MCF 10A (cell line): ENCODE measurements around the gene TUBA4A. TPM values are rescaled to one million over a fixed set of nuclear protein-coding genes. Genes with fewer than 3 reads are reported as not detected.

ENCODE experiments used
- BruUV-seq: library from RNA; stranded (reverse); fragments of 400-500 nt; replicated peaks from 2 replicates; lab custom pipeline; 2021; lab: Mats Ljungman, UMichigan
- CTCF ChIA-PET: fragments of 300-600 bp; sonication (Branson Sonifier 250); formaldehyde crosslinking; extraction: SDS; loops from one replicate; lab custom pipeline; 2021; ENCODE audit warnings: antibody characterized with exemption, inconsistent platforms; lab: Yijun Ruan, JAX
- POLR2A ChIA-PET: fragments of 300-600, 350-650 bp; sonication (Branson Sonifier 250); formaldehyde crosslinking; extraction: SDS; loops from one replicate; lab custom pipeline; 2020; ENCODE audit warnings: antibody characterized with exemption, inconsistent platforms; lab: Yijun Ruan, JAX
- DNase-seq: peaks from one replicate; pipeline ENCODE4 v3.0.0-alpha.2; 2018; ENCODE audit not compliant: unreplicated experiment
- H3K27ac Mint-ChIP-seq: one replicate; pipeline ENCODE4 v1.8.0; 2022; ENCODE audit warnings: mild to moderate bottlenecking, low read depth, mixed read lengths; ENCODE audit not compliant: unreplicated experiment
- H3K27me3 Mint-ChIP-seq: one replicate; pipeline ENCODE4 v1.8.0; 2022; ENCODE audit warnings: mixed read lengths; ENCODE audit not compliant: insufficient read depth, unreplicated experiment
- H3K36me3 Mint-ChIP-seq: one replicate; pipeline ENCODE4 v1.8.0; 2022; ENCODE audit warnings: mild to moderate bottlenecking, moderate library complexity, mixed read lengths; ENCODE audit not compliant: insufficient read depth, unreplicated experiment
- H3K4me1 Mint-ChIP-seq: one replicate; pipeline ENCODE4 v1.8.0; 2022; ENCODE audit warnings: mixed read lengths; ENCODE audit not compliant: insufficient read depth, unreplicated experiment
- H3K4me3 Mint-ChIP-seq: one replicate; pipeline ENCODE4 v1.8.0; 2022; ENCODE audit warnings: mild to moderate bottlenecking, moderate library complexity, mixed read lengths; ENCODE audit not compliant: unreplicated experiment
- H3K9me3 Mint-ChIP-seq: one replicate; pipeline ENCODE4 v1.8.0; 2022; ENCODE audit warnings: mixed read lengths; ENCODE audit not compliant: unreplicated experiment
- CTCF ChIP-seq: fragments of 200-600 bp; IDR thresholded peaks from one replicate; pipeline ENCODE4 v1.8.0; 2022; ENCODE audit warnings: antibody characterized with exemption, mild to moderate bottlenecking; ENCODE audit not compliant: unreplicated experiment
- intact Hi-C: fragments of 100-400 bp; cut with micrococcal nuclease; formaldehyde crosslinking; loops from 2 replicates; pipeline ENCODE4 v1.14.1; 2022
- total RNA-seq: library from RNA; stranded (reverse); gene quantifications from 2 replicates; pipeline ENCODE4 v1.2.3, GENCODE V29; 2022

TUBA4A gene
- total RNA-seq, 1 experiment from 2014 or later, result 80.5 TPM

- H3K4me1 Mint-ChIP-seq, result peaks cover 39% of the 10 kb centered on the region
- H3K27me3 Mint-ChIP-seq, result no peaks in the 10 kb centered on the region
- peak overlapping the region; percentile 19 for H3K27ac Mint-ChIP-seq
- no peak overlapping the region for H3K4me3 Mint-ChIP-seq
- DNase-seq, result no peak
- BruUV-seq, result no TSS peak
- ChIA-PET CTCF (interaction anchor here (0.6 to 17.4 kb wide), 6 partner anchors 9 to 131 kb away, joined by 3 to 445 read pairs (median 6); partner anchors contain the start of genes CNPPD1, DNAJB2 and SLC23A3), POLR2A (interaction anchor here (1.2 to 11.1 kb wide), 4 partner anchors 13 to 114 kb away, joined by 4 to 170 read pairs (median 25); partner anchors contain the start of genes ANKZF1, ATG9A, CNPPD1 and DNAJB2)
- no peaks in the 10 kb centered on the region for H3K9me3 Mint-ChIP-seq
- H3K36me3 Mint-ChIP-seq, result peaks cover 13% of the 10 kb centered on the region
- no peak for TF ChIP-seq CTCF
- intact Hi-C loops, result no loop called here
These were observed 36.9 kb upstream of the TUBA4A start for GRCh38 chr2:219290381-219291171.

- BruUV-seq, result no TSS peak
- CTCF ChIA-PET, result interaction anchor here (0.6 to 17.4 kb wide), 4 partner anchors 9 to 130 kb away, joined by 3 to 445 read pairs (median 5); partner anchors contain the start of gene DNAJB2
- POLR2A ChIA-PET, result interaction anchor here (0.7 to 11.1 kb wide), 11 partner anchors 12 to 135 kb away, joined by 3 to 170 read pairs (median 4); partner anchors contain the start of genes ANKZF1, ATG9A, DNAJB2 and GLB1L
- Mint-ChIP-seq H3K27ac (peak overlapping the region; percentile 76), H3K27me3 (no peaks in the 10 kb centered on the region), H3K36me3 (peaks cover 13% of the 10 kb centered on the region), H3K4me3 (no peak overlapping the region), H3K9me3 (no peaks in the 10 kb centered on the region), H3K4me1 (peaks cover 44% of the 10 kb centered on the region)
- TF ChIP-seq CTCF, result no peak
- intact Hi-C loops, result loop anchor here (1.0 kb wide), 1 partner anchor 10 kb away; the partner anchor contains the start of gene DNAJB2
- DNase-seq, result peak; percentile 92
These were observed 36.0 kb upstream of the TUBA4A start for GRCh38 chr2:219289537-219290361.

- BruUV-seq, result no TSS peak
- peak overlapping the region; percentile 76 for H3K27ac Mint-ChIP-seq
- peaks cover 13% of the 10 kb centered on the region for H3K36me3 Mint-ChIP-seq
- CTCF ChIA-PET, result interaction anchor here (1.3 to 17.4 kb wide), 3 partner anchors 10 to 41 kb away, joined by 3 to 445 read pairs (median 7); partner anchors contain the start of gene DNAJB2
- TF ChIP-seq CTCF, result no peak
- intact Hi-C loops, result loop anchor here (1.0 kb wide), 1 partner anchor 10 kb away; the partner anchor contains the start of gene DNAJB2
- no peak overlapping the region for H3K4me3 Mint-ChIP-seq
- no peaks in the 10 kb centered on the region for H3K27me3 Mint-ChIP-seq
- POLR2A ChIA-PET, result interaction anchor here (0.7 to 11.1 kb wide), 13 partner anchors 12 to 135 kb away, joined by 3 to 170 read pairs (median 4); partner anchors contain the start of genes ANKZF1, ATG9A, CNPPD1 and DNAJB2
- H3K4me1 Mint-ChIP-seq, result peaks cover 40% of the 10 kb centered on the region
- no peaks in the 10 kb centered on the region for H3K9me3 Mint-ChIP-seq
- DNase-seq, result no peak
These were observed 35.4 kb upstream of the TUBA4A start for GRCh38 chr2:219289195-219289536.
